Measurements from ENCODE around the gene NOP9. TPM values are rescaled to one million over a fixed set of nuclear protein-coding genes. Genes with fewer than 3 reads are reported as not detected.

The NOP9 gene
- total and polyA plus RNA-seq, 4 experiments from 2014 or later: 0.83 to 28.1 (median 12.3) TPM

- H3K27ac Mint-ChIP-seq: peak overlapping the region; percentile 88 to 100 (median 98)
- H3K9me3 ChIP-seq (ENCODE audit: control insufficient read depth in 1 of 2, low read length in 2 of 2): no peaks in the 10 kb centered on the region
- no peak overlapping the region for H3K4me3 ChIP-seq (ENCODE audit: low read length in 2 of 2)
- H3K4me3 Mint-ChIP-seq: peak overlapping the region in 3 of 8 donors; percentile 32 to 59 (median 57)
- CTCF ChIA-PET (ENCODE audit: partially characterized antibody): interaction anchor here (1.0 to 3.9 kb wide), 9 partner anchors 22 to 159 kb away, joined by 3 to 23 read pairs (median 5); partner anchors contain the start of genes CIDEB, LTB4R and TINF2
- no peak for DNase-seq
- peaks cover 9 to 13% of the 10 kb centered on the region in 2 donors for H3K36me3 Mint-ChIP-seq
- H3K27me3 ChIP-seq (ENCODE audit: insufficient read depth, low read length): no peaks in the 10 kb centered on the region
- POLR2A ChIA-PET (ENCODE audit: partially characterized antibody): interaction anchor here (0.6 to 6.8 kb wide), 7 partner anchors 10 to 73 kb away, joined by 3 to 82 read pairs (median 3); partner anchors contain the start of genes CIDEB, DHRS1, LTB4R and LTB4R2
- H3K9me3 Mint-ChIP-seq: no peaks in the 10 kb centered on the region
- H3K36me3 ChIP-seq (ENCODE audit: insufficient read depth, low read length): peaks cover 4% of the 10 kb centered on the region
- no peaks in the 10 kb centered on the region for H3K27me3 Mint-ChIP-seq
- H3K27ac ChIP-seq (ENCODE audit: low read depth, low read length): peak overlapping the region; percentile 58
- intact Hi-C loops (cut with micrococcal nuclease): no loop called here
- peaks cover 36% of the 10 kb centered on the region for H3K4me1 ChIP-seq (ENCODE audit: insufficient read depth, low read length)
- H3K4me1 Mint-ChIP-seq: peaks cover 32 to 62% (median 48%) of the 10 kb centered on the region in 4 donors
Measured at GRCh38 chr14:24273422-24273998, 26.1 kb upstream of the NOP9 start.

- intact Hi-C loops (cut with micrococcal nuclease): no loop called here
- H3K9me3 Mint-ChIP-seq: no peaks in the 10 kb centered on the region
- H3K27ac ChIP-seq (ENCODE audit: low read depth, low read length): peak overlapping the region; percentile 58
- peak overlapping the region in 7 of 8 donors; percentile 12 to 57 (median 44) for H3K4me3 Mint-ChIP-seq
- no peak overlapping the region for H3K4me3 ChIP-seq (ENCODE audit: low read length in 2 of 2)
- H3K27me3 ChIP-seq (ENCODE audit: insufficient read depth, low read length): no peaks in the 10 kb centered on the region
- POLR2A ChIA-PET (ENCODE audit: partially characterized antibody): interaction anchor here (0.6 to 6.8 kb wide), 7 partner anchors 10 to 74 kb away, joined by 3 to 82 read pairs (median 3); partner anchors contain the start of genes CIDEB, DHRS1, LTB4R and LTB4R2
- H3K4me1 Mint-ChIP-seq: peaks cover 37 to 68% (median 53%) of the 10 kb centered on the region in 4 donors
- peak overlapping the region; percentile 88 to 100 (median 98) for H3K27ac Mint-ChIP-seq
- H3K27me3 Mint-ChIP-seq: no peaks in the 10 kb centered on the region
- H3K36me3 ChIP-seq (ENCODE audit: insufficient read depth, low read length): peaks cover 4% of the 10 kb centered on the region
- H3K9me3 ChIP-seq (ENCODE audit: control insufficient read depth in 1 of 2, low read length in 2 of 2): no peaks in the 10 kb centered on the region
- peaks cover 3 to 13% of the 10 kb centered on the region in 2 donors for H3K36me3 Mint-ChIP-seq
- DNase-seq: peak; percentile 61 to 84 (median 63)
- peaks cover 42% of the 10 kb centered on the region for H3K4me1 ChIP-seq (ENCODE audit: insufficient read depth, low read length)
- CTCF ChIA-PET (ENCODE audit: partially characterized antibody): interaction anchor here (0.7 to 3.9 kb wide), 10 partner anchors 23 to 738 kb away, joined by 3 to 23 read pairs (median 5); partner anchors contain the start of genes CIDEB, LTB4R and TINF2
Measured at GRCh38 chr14:24274101-24274543, 25.5 kb upstream of the NOP9 start.

GRCh38 chr14:24277071-24277470 lies 22.6 kb upstream of the NOP9 start:
- ChIA-PET CTCF (ENCODE audit: partially characterized antibody) (interaction anchor here (2.8 to 4.1 kb wide), 3 partner anchors 20 to 56 kb away, joined by 13 to 26 read pairs (median 19); partner anchors contain the start of gene TINF2), POLR2A (ENCODE audit: partially characterized antibody) (no interaction called here)
- H3K4me3 ChIP-seq (ENCODE audit: low read length in 2 of 2): no peak overlapping the region
- no peaks in the 10 kb centered on the region for H3K36me3 ChIP-seq (ENCODE audit: insufficient read depth, low read length)
- Mint-ChIP-seq H3K27ac (peak overlapping the region in 4 of 7 donors; percentile 20 to 84 (median 80)), H3K9me3 (no peaks in the 10 kb centered on the region), H3K4me3 (peak overlapping the region in 1 of 8 donors; percentile 10), H3K27me3 (no peaks in the 10 kb centered on the region), H3K4me1 (peaks cover 37 to 67% (median 51%) of the 10 kb centered on the region in 4 donors), H3K36me3 (no peaks in the 10 kb centered on the region)
- intact Hi-C loops (cut with micrococcal nuclease): no loop called here
- H3K9me3 ChIP-seq (ENCODE audit: control insufficient read depth in 1 of 2, low read length in 2 of 2): no peaks in the 10 kb centered on the region
- H3K27ac ChIP-seq (ENCODE audit: low read depth, low read length): no peak overlapping the region
- no peaks in the 10 kb centered on the region for H3K27me3 ChIP-seq (ENCODE audit: insufficient read depth, low read length)
- no peak for DNase-seq
- H3K4me1 ChIP-seq (ENCODE audit: insufficient read depth, low read length): peaks cover 43% of the 10 kb centered on the region

- POLR2A ChIA-PET (ENCODE audit: partially characterized antibody): interaction anchor here (3.1 kb wide), 1 partner anchor 22 kb away, joined by 9 read pairs; the partner anchor contains the start of genes DHRS1 and NOP9
- no peak overlapping the region for H3K4me3 ChIP-seq (ENCODE audit: low read length in 2 of 2)
- DNase-seq: no peak
- no peaks in the 10 kb centered on the region for H3K36me3 ChIP-seq (ENCODE audit: insufficient read depth, low read length)
- Mint-ChIP-seq H3K36me3 (no peaks in the 10 kb centered on the region), H3K4me1 (peaks cover 30 to 60% (median 45%) of the 10 kb centered on the region in 4 donors), H3K27me3 (no peaks in the 10 kb centered on the region), H3K4me3 (no peak overlapping the region), H3K27ac (peak overlapping the region in 4 of 7 donors; percentile 81 to 91 (median 86)), H3K9me3 (no peaks in the 10 kb centered on the region)
- H3K9me3 ChIP-seq (ENCODE audit: control insufficient read depth in 1 of 2, low read length in 2 of 2): no peaks in the 10 kb centered on the region
- H3K4me1 ChIP-seq (ENCODE audit: insufficient read depth, low read length): peaks cover 36% of the 10 kb centered on the region
- no peaks in the 10 kb centered on the region for H3K27me3 ChIP-seq (ENCODE audit: insufficient read depth, low read length)
- no peak overlapping the region for H3K27ac ChIP-seq (ENCODE audit: low read depth, low read length)
- CTCF ChIA-PET (ENCODE audit: partially characterized antibody): interaction anchor here (0.6 to 4.1 kb wide), 5 partner anchors 9 to 55 kb away, joined by 3 to 26 read pairs (median 19); partner anchors contain the start of genes CIDEB and TINF2
- intact Hi-C loops (cut with micrococcal nuclease): no loop called here
Measured at GRCh38 chr14:24277606-24278321, 21.9 kb upstream of the NOP9 start.

- CTCF ChIA-PET (ENCODE audit: partially characterized antibody): interaction anchor here (0.6 to 4.1 kb wide), 5 partner anchors 9 to 55 kb away, joined by 3 to 26 read pairs (median 19); partner anchors contain the start of genes CIDEB and TINF2
- no peaks in the 10 kb centered on the region for H3K9me3 ChIP-seq (ENCODE audit: control insufficient read depth in 1 of 2, low read length in 2 of 2)
- no peaks in the 10 kb centered on the region for H3K27me3 ChIP-seq (ENCODE audit: insufficient read depth, low read length)
- H3K4me1 ChIP-seq (ENCODE audit: insufficient read depth, low read length): peaks cover 34% of the 10 kb centered on the region
- Mint-ChIP-seq H3K4me1 (peaks cover 28 to 55% (median 40%) of the 10 kb centered on the region in 4 donors), H3K9me3 (no peaks in the 10 kb centered on the region), H3K4me3 (peak overlapping the region in 3 of 8 donors; percentile 5 to 45 (median 7)), H3K36me3 (no peaks in the 10 kb centered on the region), H3K27ac (peak overlapping the region; percentile 71 to 95 (median 91)), H3K27me3 (no peaks in the 10 kb centered on the region)
- H3K27ac ChIP-seq (ENCODE audit: low read depth, low read length): no peak overlapping the region
- H3K4me3 ChIP-seq (ENCODE audit: low read length in 2 of 2): no peak overlapping the region
- POLR2A ChIA-PET (ENCODE audit: partially characterized antibody): interaction anchor here (1.7 to 3.1 kb wide), 3 partner anchors 21 to 90 kb away, joined by 5 to 17 read pairs (median 9); partner anchors contain the start of genes DHRS1, IPO4, NOP9 and TINF2
- DNase-seq: no peak
- intact Hi-C loops (cut with micrococcal nuclease): no loop called here
- no peaks in the 10 kb centered on the region for H3K36me3 ChIP-seq (ENCODE audit: insufficient read depth, low read length)
Measured at GRCh38 chr14:24278424-24278823, 21.2 kb upstream of the NOP9 start.

- Mint-ChIP-seq H3K4me1 (peaks cover 21 to 44% (median 30%) of the 10 kb centered on the region in 4 donors), H3K36me3 (no peaks in the 10 kb centered on the region), H3K4me3 (peak overlapping the region in 4 of 8 donors; percentile 43 to 67 (median 46)), H3K27ac (peak overlapping the region; percentile 75 to 95 (median 91)), H3K9me3 (no peaks in the 10 kb centered on the region), H3K27me3 (no peaks in the 10 kb centered on the region)
- H3K27ac ChIP-seq (ENCODE audit: low read depth, low read length): peak overlapping the region; percentile 37
- intact Hi-C loops (cut with micrococcal nuclease): no loop called here
- POLR2A ChIA-PET (ENCODE audit: partially characterized antibody): interaction anchor here (0.8 to 3.1 kb wide), 10 partner anchors 9 to 91 kb away, joined by 3 to 17 read pairs (median 5); partner anchors contain the start of genes DHRS1, IPO4, NOP9 and RABGGTA
- peaks cover 23% of the 10 kb centered on the region for H3K4me1 ChIP-seq (ENCODE audit: insufficient read depth, low read length)
- H3K4me3 ChIP-seq (ENCODE audit: low read length in 2 of 2): no peak overlapping the region
- no peaks in the 10 kb centered on the region for H3K36me3 ChIP-seq (ENCODE audit: insufficient read depth, low read length)
- peak; percentile 46 to 85 (median 51) for DNase-seq
- CTCF ChIA-PET (ENCODE audit: partially characterized antibody): interaction anchor here (0.9 to 4.1 kb wide), 11 partner anchors 8 to 156 kb away, joined by 3 to 26 read pairs (median 8); partner anchors contain the start of genes CIDEB, RABGGTA and TINF2
- no peaks in the 10 kb centered on the region for H3K27me3 ChIP-seq (ENCODE audit: insufficient read depth, low read length)
- H3K9me3 ChIP-seq (ENCODE audit: control insufficient read depth in 1 of 2, low read length in 2 of 2): no peaks in the 10 kb centered on the region
Measured at GRCh38 chr14:24279301-24280186, 20.1 kb upstream of the NOP9 start.

Measured in CD4-positive, alpha-beta memory T cell (primary cell).